Measurements from ENCODE around the gene SDC4.

DNA sequence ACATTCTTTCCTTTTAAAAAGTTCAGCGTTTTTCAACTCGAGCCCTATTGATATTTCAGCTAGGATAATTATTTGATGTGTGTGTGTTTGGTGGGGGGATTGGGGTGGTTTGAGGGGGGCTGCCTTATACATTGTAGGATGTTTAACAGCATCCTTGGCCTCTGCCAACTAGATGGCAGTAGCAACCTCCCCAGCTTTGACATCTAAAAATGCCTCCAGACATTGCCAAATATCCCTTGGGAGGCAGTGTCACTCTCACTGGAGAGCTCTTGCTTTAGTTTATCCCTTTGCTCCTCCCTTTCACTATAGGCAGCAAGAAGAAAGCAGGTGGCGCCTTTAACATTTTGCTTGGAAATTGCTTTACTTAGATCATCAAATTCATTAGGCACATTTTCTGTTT, 44.5 kb upstream of the SDC4 start:
- TF ChIP-seq CTCF (conservative IDR thresholded peaks at IDR 0.05) (no peak; the same call in 1 of the 2 replicates), EZH2 (IDR thresholded peaks at IDR 0.05; ENCODE audit: low read depth) (no peak)

Measured in PC-9 (cell line).